SIG-M5 (cell line): Measurements from ENCODE around the gene DGKZ.
"Not testable (repeated sequence)": the region's sequence is repeated elsewhere in the genome, so short reads cannot be mapped to it uniquely, and the experiment has no call there.

Experiments used
- DNase-seq: peaks from one replicate; lab custom pipeline; 2025; lab: John Stamatoyannopoulos, UW

The DGKZ gene

GRCh38 chr11:46346886-46347636, at the start of gene DGKZ:
DGKZ (plus strand) TSS chr11:46347463; CDS start chr11:46347660, 197 bp downstream.
- no peak for DNase-seq

GRCh38 chr11:46298699-46299433, 48.4 kb upstream of the DGKZ start:
- DNase-seq, result no peak

GRCh38 chr11:46299451-46299961, 47.8 kb upstream of the DGKZ start:
- no peak for DNase-seq

- no peak for DNase-seq
These were observed 47.0 kb upstream of the DGKZ start for GRCh38 chr11:46300270-46300669.

GRCh38 chr11:46302866-46303265, 44.4 kb upstream of the DGKZ start:
- DNase-seq, result no peak

- not testable (repeated sequence) for DNase-seq
These were observed 43.2 kb upstream of the DGKZ start for GRCh38 chr11:46304036-46304435.

GRCh38 chr11:46304605-46305179, 42.6 kb upstream of the DGKZ start:
- no peak for DNase-seq

- DNase-seq, result peak; percentile 54
These were observed 42.0 kb upstream of the DGKZ start for GRCh38 chr11:46305295-46305694.

- DNase-seq, result no peak
These were observed 40.9 kb upstream of the DGKZ start for GRCh38 chr11:46306296-46306853.

GRCh38 chr11:46307369-46307768, 39.9 kb upstream of the DGKZ start:
- no peak for DNase-seq

GRCh38 chr11:46307785-46308341, 39.4 kb upstream of the DGKZ start:
- no peak for DNase-seq

- DNase-seq, result no peak
These were observed 38.4 kb upstream of the DGKZ start for GRCh38 chr11:46308631-46309419.

- DNase-seq, result no peak
These were observed 37.4 kb upstream of the DGKZ start for GRCh38 chr11:46309814-46310259.

GRCh38 chr11:46315033-46315738, 32.1 kb upstream of the DGKZ start:
- no peak for DNase-seq

- no peak for DNase-seq
These were observed 31.3 kb upstream of the DGKZ start for GRCh38 chr11:46315783-46316563.

- DNase-seq, result no peak
These were observed 28.2 kb upstream of the DGKZ start for GRCh38 chr11:46319074-46319453.

GRCh38 chr11:46321757-46322156, 25.5 kb upstream of the DGKZ start:
- peak; percentile 42 for DNase-seq

GRCh38 chr11:46322759-46323158, 24.5 kb upstream of the DGKZ start:
- DNase-seq, result no peak

- no peak for DNase-seq
These were observed 20.3 kb upstream of the DGKZ start for GRCh38 chr11:46326813-46327416.
